Nephron progenitor cell (in vitro differentiated cells): ENCODE measurements around the gene HSP90AB1.

Source experiments
- DNase-seq: peaks from one replicate; pipeline ENCODE4 v3.0.0; 2021
- H3K27ac Mint-ChIP-seq: 2 replicates; pipeline ENCODE4 v1.8.0; 2021; ENCODE audit warnings: mild to moderate bottlenecking, moderate library complexity, mixed read lengths
- H3K27me3 Mint-ChIP-seq: 2 replicates; pipeline ENCODE4 v1.8.0; 2021; ENCODE audit warnings: mild to moderate bottlenecking, low read depth, mixed read lengths; ENCODE audit not compliant: poor library complexity
- H3K36me3 Mint-ChIP-seq: 2 replicates; pipeline ENCODE4 v1.8.0; 2021; ENCODE audit warnings: low read depth, mixed read lengths
- H3K4me1 Mint-ChIP-seq: 2 replicates; pipeline ENCODE4 v1.8.0; 2021; ENCODE audit warnings: mixed read lengths
- H3K4me3 Mint-ChIP-seq: 2 replicates; pipeline ENCODE4 v1.8.0; 2021; ENCODE audit warnings: mild to moderate bottlenecking, moderate library complexity, mixed read lengths
- H3K9me3 Mint-ChIP-seq: 2 replicates; pipeline ENCODE4 v1.8.0; 2021; ENCODE audit warnings: mild to moderate bottlenecking, moderate library complexity, mixed read lengths
- CTCF ChIP-seq: fragments of 200-600 bp; sonication (generic); IDR thresholded peaks from 2 replicates; pipeline ENCODE4 v1.5.0; 2021; ENCODE audit warnings: antibody characterized with exemption

HSP90AB1 gene

GRCh38 chr6:44275749-44276648 is 29.1 kb downstream of the HSP90AB1 start:
- no peak for DNase-seq
- no peaks in the 10 kb centered on the region for H3K36me3 Mint-ChIP-seq
- H3K9me3 Mint-ChIP-seq, result no peaks in the 10 kb centered on the region
- peaks cover 37% of the 10 kb centered on the region for H3K4me1 Mint-ChIP-seq
- H3K4me3 Mint-ChIP-seq, result no peak overlapping the region
- no peak overlapping the region for H3K27ac Mint-ChIP-seq
- peaks cover 7% of the 10 kb centered on the region for H3K27me3 Mint-ChIP-seq
- no peak for TF ChIP-seq CTCF

- Mint-ChIP-seq H3K27ac (no peak overlapping the region), H3K36me3 (no peaks in the 10 kb centered on the region), H3K4me3 (no peak overlapping the region), H3K9me3 (no peaks in the 10 kb centered on the region), H3K27me3 (peaks cover 9% of the 10 kb centered on the region), H3K4me1 (peaks cover 27% of the 10 kb centered on the region)
- no peak for DNase-seq
- no peak for TF ChIP-seq CTCF
Measured at GRCh38 chr6:44276667-44277640, 30.1 kb downstream of the HSP90AB1 start.

GRCh38 chr6:44277763-44278162 is 30.9 kb downstream of the HSP90AB1 start:
- no peaks in the 10 kb centered on the region for H3K36me3 Mint-ChIP-seq
- no peak for DNase-seq
- H3K27me3 Mint-ChIP-seq, result peaks cover 15% of the 10 kb centered on the region

GRCh38 chr6:44278315-44278714 is 31.4 kb downstream of the HSP90AB1 start:
- no peaks in the 10 kb centered on the region for H3K36me3 Mint-ChIP-seq
- H3K9me3 Mint-ChIP-seq, result no peaks in the 10 kb centered on the region
- DNase-seq, result no peak
- peaks cover 18% of the 10 kb centered on the region for H3K27me3 Mint-ChIP-seq
- H3K4me1 Mint-ChIP-seq, result peaks cover 22% of the 10 kb centered on the region
- no peak overlapping the region for H3K4me3 Mint-ChIP-seq
- TF ChIP-seq CTCF, result no peak
- no peak overlapping the region for H3K27ac Mint-ChIP-seq

More at GRCh38 chr6:44277763-44278162, 30.9 kb downstream of the HSP90AB1 start:
- Mint-ChIP-seq H3K27ac (no peak overlapping the region), H3K4me1 (peaks cover 23% of the 10 kb centered on the region), H3K9me3 (no peaks in the 10 kb centered on the region), H3K4me3 (no peak overlapping the region)
- no peak for TF ChIP-seq CTCF

GRCh38 chr6:44278774-44279697 is 32.1 kb downstream of the HSP90AB1 start:
- peaks cover 26% of the 10 kb centered on the region for H3K27me3 Mint-ChIP-seq
- H3K4me3 Mint-ChIP-seq, result no peak overlapping the region
- no peaks in the 10 kb centered on the region for H3K9me3 Mint-ChIP-seq
- peaks cover 22% of the 10 kb centered on the region for H3K4me1 Mint-ChIP-seq
- H3K36me3 Mint-ChIP-seq, result no peaks in the 10 kb centered on the region
- no peak for TF ChIP-seq CTCF
- no peak overlapping the region for H3K27ac Mint-ChIP-seq
- no peak for DNase-seq
